Prostate gland (tissue), 2 donors: ENCODE measurements around the gene FGA. TPM values are rescaled to one million over a fixed set of nuclear protein-coding genes. Genes with fewer than 3 reads are reported as not detected.

Experiments
- DNase-seq: peaks from one replicate; pipeline ENCODE4 v3.0.0-alpha.2; 2019; ENCODE audit warnings: low spot score
- H3K27ac ChIP-seq, 2 donors: fragments of 200-600 bp; sonication (generic); 2 replicates each; pipeline ENCODE4 v1.5.1; 2017 to 2019
- H3K27me3 ChIP-seq: fragments of 200-600 bp; sonication (generic); replicated peaks from 2 replicates; pipeline ENCODE4 v1.5.1; 2019; ENCODE audit not compliant: insufficient read depth
- H3K36me3 ChIP-seq, 2 donors: fragments of 200-600 bp; sonication (generic); 1 replicate in 1 of 2; 2 replicates in 1 of 2; pipeline versions ENCODE4 v1.5.1 to v1.8.1; 2017 to 2019
- H3K4me1 ChIP-seq: fragments of 200-600 bp; sonication (generic); replicated peaks from 2 replicates; pipeline ENCODE4 v1.5.1; 2019
- H3K4me3 ChIP-seq, 2 donors: fragments of 200-600 bp; sonication (generic); 2 replicates each; pipeline ENCODE4 v1.5.1; 2017 to 2019
- H3K9me3 ChIP-seq: fragments of 200-600 bp; sonication (generic); 2 replicates; pipeline ENCODE4 v1.5.1; 2017
- CTCF ChIP-seq, 4 experiments: fragments of 200-600 bp in 2 of 4; fragments of 450-650 bp in 2 of 4; sonication (generic) in 2 of 4; IDR thresholded peaks; 1 replicate in 3 of 4; 2 replicates in 1 of 4; pipeline ENCODE4 v1.5.1; 2016 to 2019; ENCODE audit warnings: antibody characterized with exemption in 4 of 4, mild to moderate bottlenecking in 2 of 4, moderate library complexity in 2 of 4
- POLR2A ChIP-seq: fragments of 450-650 bp; IDR thresholded peaks from one replicate; pipeline ENCODE4 v1.6.1; 2016; ENCODE audit warnings: antibody characterized with exemption, mild to moderate bottlenecking
- POLR2AphosphoS5 ChIP-seq: sonication (generic); formaldehyde crosslinking; IDR thresholded peaks from one replicate; pipeline ENCODE4 v1.6.1; 2017; ENCODE audit warnings: antibody characterized with exemption
- WGBS: methylation state at CpG from one replicate; pipeline ENCODE4 v1.1.5; 2018; 5-methylcytosine and 5-hydroxymethylcytosine counted together
- intact Hi-C: fragments of 100-400 bp; cut with DNase I; formaldehyde crosslinking; loops from one replicate; pipeline ENCODE4 v1.14.2; 2022
- total RNA-seq, 2 donors: library from RNA; depleted of rRNA; stranded (reverse); fragments of >200 nt; gene quantifications; one replicate each; pipeline ENCODE4 v1.1.0, GENCODE V29; 2016

Gene FGA
- total RNA-seq, 2 donors from 2014 or later, result 0.68 TPM; not detected in 1

- Histone ChIP-seq H3K9me3 (no peaks in the 10 kb centered on the region), H3K36me3 (no peaks in the 10 kb centered on the region), H3K27me3 (no peaks in the 10 kb centered on the region), H3K4me3 (no peak overlapping the region), H3K27ac (no peak overlapping the region), H3K4me1 (no peaks in the 10 kb centered on the region)
- TF ChIP-seq CTCF (IDR thresholded peaks at IDR 0.05), result no peak
- TF ChIP-seq POLR2A, result no peak
- no peak for TF ChIP-seq POLR2AphosphoS5
- WGBS, result 0% methylated on average over 1 of the region's 1 CpG
- intact Hi-C loops, result loop anchor here (5.0 kb wide), 1 partner anchor 68 kb away; the partner anchor contains the start of gene PLRG1
- no peak for DNase-seq
Measured at GRCh38 chr4:154620111-154620510, 29.6 kb upstream of the FGA start.

GRCh38 chr4:154618708-154619315 lies 28.3 kb upstream of the FGA start:
- intact Hi-C loops, result no loop called here
- WGBS, result 54% methylated on average over 4 of the region's 4 CpGs

GRCh38 chr4:154617820-154618317 lies 27.3 kb upstream of the FGA start:
- Histone ChIP-seq H3K27ac (no peak overlapping the region), H3K4me3 (no peak overlapping the region), H3K9me3 (no peaks in the 10 kb centered on the region), H3K36me3 (no peaks in the 10 kb centered on the region), H3K4me1 (no peaks in the 10 kb centered on the region), H3K27me3 (no peaks in the 10 kb centered on the region)
- WGBS, result 79% methylated on average over 5 of the region's 5 CpGs
- TF ChIP-seq POLR2AphosphoS5 (no peak), CTCF (IDR thresholded peaks at IDR 0.05) (no peak), POLR2A (no peak)
- DNase-seq, result no peak
- intact Hi-C loops, result no loop called here

More at GRCh38 chr4:154618708-154619315, 28.3 kb upstream of the FGA start:
- no peaks in the 10 kb centered on the region for H3K36me3 ChIP-seq
- H3K9me3 ChIP-seq, result no peaks in the 10 kb centered on the region
- no peak for TF ChIP-seq POLR2A
- TF ChIP-seq CTCF (IDR thresholded peaks at IDR 0.05), result peak in 3 of 4 experiments; percentile 29 to 52 (median 44)
- TF ChIP-seq POLR2AphosphoS5, result no peak
- H3K4me1 ChIP-seq, result no peaks in the 10 kb centered on the region
- no peak overlapping the region for H3K4me3 ChIP-seq
- DNase-seq, result peak; percentile 34
- no peaks in the 10 kb centered on the region for H3K27me3 ChIP-seq
- no peak overlapping the region for H3K27ac ChIP-seq

GRCh38 chr4:154616731-154617130 lies 26.2 kb upstream of the FGA start:
- intact Hi-C loops, result no loop called here
- no peak overlapping the region for H3K27ac ChIP-seq
- no peaks in the 10 kb centered on the region for H3K27me3 ChIP-seq
- TF ChIP-seq CTCF (IDR thresholded peaks at IDR 0.05) (no peak), POLR2A (no peak), POLR2AphosphoS5 (no peak)
- H3K4me3 ChIP-seq, result no peak overlapping the region
- no peaks in the 10 kb centered on the region for H3K9me3 ChIP-seq
- DNase-seq, result no peak
- no peaks in the 10 kb centered on the region for H3K36me3 ChIP-seq
- WGBS, result 32% methylated on average over 2 of the region's 2 CpGs
- no peaks in the 10 kb centered on the region for H3K4me1 ChIP-seq

- H3K4me3 ChIP-seq, result no peak overlapping the region
- WGBS, result 55% methylated on average over 4 of the region's 4 CpGs
- no peaks in the 10 kb centered on the region for H3K4me1 ChIP-seq
- no peaks in the 10 kb centered on the region for H3K27me3 ChIP-seq
- no peaks in the 10 kb centered on the region for H3K9me3 ChIP-seq
- DNase-seq, result no peak
- no peaks in the 10 kb centered on the region for H3K36me3 ChIP-seq
- no peak overlapping the region for H3K27ac ChIP-seq
- intact Hi-C loops, result no loop called here
- no peak for TF ChIP-seq POLR2AphosphoS5
- TF ChIP-seq CTCF (IDR thresholded peaks at IDR 0.05), result no peak
- no peak for TF ChIP-seq POLR2A
Measured at GRCh38 chr4:154616287-154616686, 25.7 kb upstream of the FGA start.
